Activated B cell treated with CpG ODN at 0.5 μM for 24 hours (primary cell): ENCODE results near the gene ZMIZ2. TPM values are rescaled to one million over a fixed set of nuclear protein-coding genes. Genes with fewer than 3 reads are reported as not detected.

Source experiments
- ATAC-seq: fragments of 200-7000 bp; cut with Tn5 transposase; one replicate; pipeline ENCODE4 v1.10.0; 2021; ENCODE audit warnings: low read depth, mild to moderate bottlenecking, moderate library complexity
- CTCF ChIA-PET: fragments of 350-600 bp; sonication (Branson Sonifier 250); formaldehyde crosslinking; loops from one replicate; lab custom pipeline; 2021; ENCODE audit warnings: antibody characterized with exemption; lab: Charles Lee
- POLR2A ChIA-PET: fragments of 350-600 bp; sonication (Branson Sonifier 250); formaldehyde crosslinking; loops from one replicate; lab custom pipeline; 2021; ENCODE audit warnings: antibody characterized with exemption; lab: Charles Lee
- DNase-seq: peaks from one replicate; pipeline ENCODE4 v3.0.0; 2022
- H3K27ac Mint-ChIP-seq: one replicate; pipeline ENCODE4 v1.8.0; 2020; ENCODE audit warnings: mixed read lengths
- H3K27me3 Mint-ChIP-seq: one replicate; pipeline ENCODE4 v1.8.0; 2021; ENCODE audit warnings: mixed read lengths
- H3K36me3 Mint-ChIP-seq: one replicate; pipeline ENCODE4 v1.8.0; 2021; ENCODE audit warnings: low read depth, mixed read lengths
- H3K4me1 Mint-ChIP-seq: one replicate; pipeline ENCODE4 v1.8.0; 2021; ENCODE audit warnings: mixed read lengths
- H3K4me3 Mint-ChIP-seq: one replicate; pipeline ENCODE4 v1.8.0; 2020; ENCODE audit warnings: mild to moderate bottlenecking, mixed read lengths
- H3K9me3 Mint-ChIP-seq: one replicate; pipeline ENCODE4 v1.8.0; 2020; ENCODE audit warnings: mixed read lengths
- intact Hi-C: fragments of 100-400 bp; cut with micrococcal nuclease; formaldehyde crosslinking; loops from one replicate; pipeline ENCODE4 v1.15.1; 2024
- total RNA-seq: library from RNA; stranded (reverse); gene quantifications from 2 replicates; pipeline ENCODE4 v1.2.3, GENCODE V29; 2022
- TF ChIP-seq, protein P1 (sequence below): fragments of 200-600 bp; IDR thresholded peaks from one replicate; pipeline ENCODE4 v1.8.0; 2022; ENCODE audit warnings: antibody characterized with exemption, mild to moderate bottlenecking

ZMIZ2 gene
- total RNA-seq, 1 donor from 2014 or later = 440 TPM

DNA sequence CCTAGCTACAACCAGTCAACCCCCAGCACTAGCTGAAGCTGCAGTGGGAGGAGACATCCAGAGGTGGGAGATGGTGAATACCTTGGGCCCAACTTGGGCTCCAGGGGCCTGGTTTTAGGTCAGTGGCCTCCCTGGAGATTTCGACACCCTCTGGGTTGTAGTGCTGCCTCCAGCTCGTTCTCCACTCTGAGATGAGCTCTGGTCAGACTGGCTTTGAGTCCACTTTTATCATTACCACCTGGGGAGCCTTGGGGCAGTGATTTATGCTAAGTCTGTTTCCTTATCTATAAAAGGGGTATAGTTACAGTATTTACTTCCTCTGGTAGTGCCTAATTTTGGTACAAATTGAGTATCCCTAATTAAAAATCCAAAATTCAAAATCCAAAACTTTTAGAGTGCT, 70.6 kb downstream of the ZMIZ2 start:
- no peak overlapping the region for H3K27ac Mint-ChIP-seq
- H3K9me3 Mint-ChIP-seq = no peaks in the 10 kb centered on the region
- CTCF ChIA-PET = no interaction called here
- no peaks in the 10 kb centered on the region for H3K4me1 Mint-ChIP-seq
- ATAC-seq (no peak), DNase-seq (no peak)
- no peak overlapping the region for H3K4me3 Mint-ChIP-seq
- H3K27me3 Mint-ChIP-seq = no peaks in the 10 kb centered on the region
- intact Hi-C loops = no loop called here
- H3K36me3 Mint-ChIP-seq = no peaks in the 10 kb centered on the region
- POLR2A ChIA-PET = interaction anchor here (0.6 kb wide), 1 partner anchor 135 kb away, joined by 4 read pairs; no protein-coding TSS in a partner anchor
- TF ChIP-seq, protein P1, sequence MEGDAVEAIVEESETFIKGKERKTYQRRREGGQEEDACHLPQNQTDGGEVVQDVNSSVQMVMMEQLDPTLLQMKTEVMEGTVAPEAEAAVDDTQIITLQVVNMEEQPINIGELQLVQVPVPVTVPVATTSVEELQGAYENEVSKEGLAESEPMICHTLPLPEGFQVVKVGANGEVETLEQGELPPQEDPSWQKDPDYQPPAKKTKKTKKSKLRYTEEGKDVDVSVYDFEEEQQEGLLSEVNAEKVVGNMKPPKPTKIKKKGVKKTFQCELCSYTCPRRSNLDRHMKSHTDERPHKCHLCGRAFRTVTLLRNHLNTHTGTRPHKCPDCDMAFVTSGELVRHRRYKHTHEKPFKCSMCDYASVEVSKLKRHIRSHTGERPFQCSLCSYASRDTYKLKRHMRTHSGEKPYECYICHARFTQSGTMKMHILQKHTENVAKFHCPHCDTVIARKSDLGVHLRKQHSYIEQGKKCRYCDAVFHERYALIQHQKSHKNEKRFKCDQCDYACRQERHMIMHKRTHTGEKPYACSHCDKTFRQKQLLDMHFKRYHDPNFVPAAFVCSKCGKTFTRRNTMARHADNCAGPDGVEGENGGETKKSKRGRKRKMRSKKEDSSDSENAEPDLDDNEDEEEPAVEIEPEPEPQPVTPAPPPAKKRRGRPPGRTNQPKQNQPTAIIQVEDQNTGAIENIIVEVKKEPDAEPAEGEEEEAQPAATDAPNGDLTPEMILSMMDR = no peak

Other genes with a start within 250 kb of the ZMIZ2 start
- not detected in 2 replicates for gene NPC1L1, start 207.5 kb upstream of the ZMIZ2 start, total RNA-seq
- 92.6 and 99.7 TPM in 2 replicates for gene DDX56, start 174.9 kb upstream of the ZMIZ2 start, total RNA-seq
- gene TMED4, start 166.6 kb upstream of the ZMIZ2 start, total RNA-seq = 61.7 and 70.1 TPM in 2 replicates
- 79.5 and 81.7 TPM in 2 replicates for gene OGDH, start 142.2 kb upstream of the ZMIZ2 start, total RNA-seq
- 1,411 and 1,534 TPM in 2 replicates for gene PPIA, start 47.8 kb downstream of the ZMIZ2 start, total RNA-seq
- 111 and 115 TPM in 2 replicates for gene H2AZ2, start 99.2 kb downstream of the ZMIZ2 start, total RNA-seq
- 21.3 and 23.8 TPM in 2 replicates for gene PURB, start 136.7 kb downstream of the ZMIZ2 start, total RNA-seq
- gene MYO1G, start 230.2 kb downstream of the ZMIZ2 start, total RNA-seq = 143 and 154 TPM in 2 replicates